HG02884 (cell line): ENCODE measurements around the gene RIMS3.
"Not testable (repeated sequence)": the region's sequence is repeated elsewhere in the genome, so short reads cannot be mapped to it uniquely, and the experiment has no call there.

Experiments
- ATAC-seq: cut with Tn5 transposase; IDR thresholded peaks from one replicate; pipeline ENCODE4 v1.9.1; 2021; ENCODE audit warnings: mild to moderate bottlenecking, moderate library complexity; ENCODE audit not compliant: unreplicated experiment

RIMS3 gene

GRCh38 chr1:40665335-40666171, at the start of gene RIMS3:
RIMS3 (minus strand) TSS chr1:40665682; CDS start chr1:40641925, 23,757 bp downstream.
- ATAC-seq = peak; percentile 64

- ATAC-seq = no peak
Measured at GRCh38 chr1:40712997-40713396, 47.5 kb upstream of the RIMS3 start.

GRCh38 chr1:40712405-40712944, 47.0 kb upstream of the RIMS3 start:
- ATAC-seq = no peak

GRCh38 chr1:40711465-40712404, 46.3 kb upstream of the RIMS3 start:
- no peak for ATAC-seq

- ATAC-seq = no peak
Measured at GRCh38 chr1:40710581-40711315, 45.3 kb upstream of the RIMS3 start.

GRCh38 chr1:40709802-40710278, 44.4 kb upstream of the RIMS3 start:
- ATAC-seq = no peak

GRCh38 chr1:40709100-40709801, 43.8 kb upstream of the RIMS3 start:
- ATAC-seq = peak; percentile 91

- ATAC-seq = peak; percentile 53
Measured at GRCh38 chr1:40708750-40709099, 43.2 kb upstream of the RIMS3 start.

- ATAC-seq = no peak
Measured at GRCh38 chr1:40706626-40707025, 41.1 kb upstream of the RIMS3 start.

GRCh38 chr1:40704817-40705733, 39.6 kb upstream of the RIMS3 start:
- no peak for ATAC-seq

- ATAC-seq = no peak
Measured at GRCh38 chr1:40703316-40703715, 37.8 kb upstream of the RIMS3 start.

GRCh38 chr1:40702810-40703209, 37.3 kb upstream of the RIMS3 start:
- ATAC-seq = not testable (repeated sequence)

- ATAC-seq = no peak
Measured at GRCh38 chr1:40701684-40702083, 36.2 kb upstream of the RIMS3 start.

GRCh38 chr1:40699787-40700186, 34.3 kb upstream of the RIMS3 start:
- ATAC-seq = peak; percentile 84

GRCh38 chr1:40697436-40697835, 32.0 kb upstream of the RIMS3 start:
- ATAC-seq = no peak

GRCh38 chr1:40696294-40696693, 30.8 kb upstream of the RIMS3 start:
- no peak for ATAC-seq

- ATAC-seq = no peak
Measured at GRCh38 chr1:40694353-40694874, 28.9 kb upstream of the RIMS3 start.

GRCh38 chr1:40693425-40693824, 27.9 kb upstream of the RIMS3 start:
- ATAC-seq = no peak

- peak; percentile 5 for ATAC-seq
Measured at GRCh38 chr1:40692429-40692895, 27.0 kb upstream of the RIMS3 start.
